ENCODE results near the gene GALNT18.

The GALNT18 gene

GRCh38 chr11:11510939-11511338 is 110.9 kb downstream of the GALNT18 start (continued):
- 0 out of 2 replicates have a peak, but pooled peaks have one; percentile 26 for TF ChIP-seq PRDM6 (tag by site-specific recombination; IDR thresholded peaks at IDR 0.05)
- TF ChIP-seq ZNF555 (tag by site-specific recombination; conservative IDR thresholded peaks at IDR 0.05): no peak
- TF ChIP-seq ZNF324 (tag by site-specific recombination; IDR thresholded peaks at IDR 0.05): no peak
- no peak for TF ChIP-seq ZNF707 (tag by site-specific recombination; IDR thresholded peaks at IDR 0.05)
- no peak for TF ChIP-seq SALL2 (tag by site-specific recombination; IDR thresholded peaks at IDR 0.05; ENCODE audit: borderline replicate concordance)
- no peak for TF ChIP-seq ZSCAN18 (tag by site-specific recombination; IDR thresholded peaks at IDR 0.05)
- no peak for TF ChIP-seq ZNF292 (tag by site-specific recombination; IDR thresholded peaks at IDR 0.05; ENCODE audit: borderline replicate concordance, low read depth)
- TF ChIP-seq ZNF624 (tag by site-specific recombination; IDR thresholded peaks at IDR 0.05): no peak
- TF ChIP-seq ZNF184 (tag by site-specific recombination; IDR thresholded peaks at IDR 0.05): no peak
- TF ChIP-seq ZSCAN5A (tag by site-specific recombination; IDR thresholded peaks at IDR 0.05): no peak
- TF ChIP-seq ZBTB6 (tag by site-specific recombination; IDR thresholded peaks at IDR 0.05): no peak
- no peak for TF ChIP-seq ZNF585B (tag by site-specific recombination; IDR thresholded peaks at IDR 0.05)
- TF ChIP-seq ZNF518A (tag by site-specific recombination; conservative IDR thresholded peaks at IDR 0.05; ENCODE audit: low read depth): 0 out of 2 replicates have a peak, but pooled peaks have one; percentile 28
- no peak for TF ChIP-seq ZNF157 (tag by site-specific recombination; IDR thresholded peaks at IDR 0.05)
- no peak for TF ChIP-seq ZNF596 (tag by site-specific recombination; IDR thresholded peaks at IDR 0.05)
- no peak for TF ChIP-seq ZFP37 (tag by site-specific recombination; IDR thresholded peaks at IDR 0.05)
- TF ChIP-seq ZNF239 (tag by site-specific recombination; IDR thresholded peaks at IDR 0.05): no peak
- TF ChIP-seq ZBTB48 (tag by site-specific recombination; IDR thresholded peaks at IDR 0.05): no peak
- TF ChIP-seq GLI4 (tag by site-specific recombination; IDR thresholded peaks at IDR 0.05): no peak
- no peak for TF ChIP-seq ZNF548 (tag by site-specific recombination; IDR thresholded peaks at IDR 0.05)
- no peak for TF ChIP-seq ZNF571 (tag by site-specific recombination; IDR thresholded peaks at IDR 0.05)
- no peak for TF ChIP-seq ZNF112 (tag by site-specific recombination; IDR thresholded peaks at IDR 0.05)
- TF ChIP-seq ZNF394 (tag by site-specific recombination; IDR thresholded peaks at IDR 0.05; ENCODE audit: borderline replicate concordance): no peak
